Ammon's horn (tissue), 1 donor: ENCODE data around the gene NFKBIA.
"Not testable (repeated sequence)": the region's sequence is repeated elsewhere in the genome, so short reads cannot be mapped to it uniquely, and the experiment has no call there.

ENCODE experiments used
- DNase-seq: peaks from one replicate; pipeline ENCODE4 v3.0.0-alpha.2; 2016; ENCODE audit warnings: low spot score

NFKBIA gene

GRCh38 chr14:35368583-35369392 is 35.8 kb downstream of the NFKBIA start:
- no peak for DNase-seq

GRCh38 chr14:35368139-35368460 is 36.4 kb downstream of the NFKBIA start:
- no peak for DNase-seq

GRCh38 chr14:35367056-35367372 is 37.5 kb downstream of the NFKBIA start:
- DNase-seq: no peak

- no peak for DNase-seq
Measured at GRCh38 chr14:35366521-35366976, 38.0 kb downstream of the NFKBIA start.

GRCh38 chr14:35366056-35366451 is 38.5 kb downstream of the NFKBIA start:
- DNase-seq: no peak

GRCh38 chr14:35365130-35366055 is 39.2 kb downstream of the NFKBIA start:
- DNase-seq: no peak

GRCh38 chr14:35362911-35363374 is 41.6 kb downstream of the NFKBIA start:
- DNase-seq: no peak

- DNase-seq: no peak
Measured at GRCh38 chr14:35362450-35362849, 42.1 kb downstream of the NFKBIA start.

- no peak for DNase-seq
Measured at GRCh38 chr14:35361141-35361480, 43.4 kb downstream of the NFKBIA start.

- not testable (repeated sequence) for DNase-seq
Measured at GRCh38 chr14:35359655-35360054, 44.9 kb downstream of the NFKBIA start.

GRCh38 chr14:35355981-35356841 is 48.3 kb downstream of the NFKBIA start:
- DNase-seq: no peak

GRCh38 chr14:35355235-35355634 is 49.3 kb downstream of the NFKBIA start:
- DNase-seq: not testable (repeated sequence)

GRCh38 chr14:35353409-35354172 is 51.0 kb downstream of the NFKBIA start:
- no peak for DNase-seq

- no peak for DNase-seq
Measured at GRCh38 chr14:35352274-35353233, 52.0 kb downstream of the NFKBIA start.

GRCh38 chr14:35351897-35352273 is 52.7 kb downstream of the NFKBIA start:
- DNase-seq: no peak
